HepG2 (cell line): Measurements from ENCODE around the gene BORCS5. TPM values are rescaled to one million over a fixed set of nuclear protein-coding genes. Genes with fewer than 3 reads are reported as not detected.
A peak's percentile ranks its signal among the peaks of the same experiment; 100 is the strongest.

Experiments used
- CEBPB ChIP-seq: IDR thresholded peaks from 2 replicates; pipeline ENCODE4 v1.6.1; 2011; ENCODE audit warnings: low read depth, low read length, improper control_type of control experiment, borderline replicate concordance
- CREB1 ChIP-seq, 2 experiments: fragments of 450-650 bp in 1 of 2; IDR thresholded peaks; 2 replicates each; pipeline ENCODE4 v1.6.1; 2016 to 2017; ENCODE audit warnings: control low read depth in 1 of 2, mild to moderate bottlenecking in 1 of 2, missing compliant biosample characterization in 1 of 2, missing genetic modification characterization in 1 of 2
- CREM ChIP-seq, 2 experiments: sonication (generic) in 1 of 2; formaldehyde crosslinking in 1 of 2; IDR thresholded peaks; 2 replicates each; pipeline versions ENCODE4 v1.4.0 to v1.6.1; 2016 to 2020; ENCODE audit warnings: antibody characterized with exemption in 1 of 2, mild to moderate bottlenecking in 1 of 2, missing genetic modification reagents in 1 of 2
- DMAP1 ChIP-seq: IDR thresholded peaks from 2 replicates; pipeline ENCODE4 v1.6.1; 2016
- DPF2 ChIP-seq: sonication (generic); formaldehyde crosslinking; IDR thresholded peaks from 2 replicates; pipeline ENCODE4 v1.4.0; 2020; ENCODE audit warnings: mild to moderate bottlenecking, low read depth, missing genetic modification reagents, borderline replicate concordance
- FOXA3 ChIP-seq: IDR thresholded peaks from 2 replicates; pipeline ENCODE4 v1.6.1; 2016; ENCODE audit warnings: missing genetic modification reagents, missing compliant biosample characterization
- FOXP1 ChIP-seq, 2 experiments: fragments of 450-650 bp in 1 of 2; IDR thresholded peaks; 2 replicates each; pipeline ENCODE4 v1.6.1; 2017 to 2018; ENCODE audit warnings: antibody characterized with exemption in 1 of 2
- IKZF4 ChIP-seq: sonication (generic); formaldehyde crosslinking; IDR thresholded peaks from 2 replicates; pipeline ENCODE4 v1.5.1; 2020; ENCODE audit warnings: borderline replicate concordance, mild to moderate bottlenecking, low read depth, missing genetic modification reagents; ENCODE audit errors: not compliant biosample characterization
- MAFF ChIP-seq: IDR thresholded peaks from 2 replicates; pipeline ENCODE4 v1.6.1; 2011; ENCODE audit warnings: low read depth, low read length, improper control_type of control experiment
- MED1 ChIP-seq: sonication (generic); formaldehyde crosslinking; IDR thresholded peaks from 2 replicates; pipeline ENCODE4 v1.4.0; 2020; ENCODE audit warnings: missing genetic modification reagents
- MEIS2 ChIP-seq: sonication (generic); formaldehyde crosslinking; IDR thresholded peaks from 2 replicates; pipeline ENCODE4 v1.9.0; 2021; ENCODE audit warnings: mild to moderate bottlenecking, missing genetic modification reagents
- RXRB ChIP-seq: IDR thresholded peaks from 2 replicates; pipeline ENCODE4 v1.6.1; 2016; ENCODE audit warnings: borderline replicate concordance, missing genetic modification reagents, missing compliant biosample characterization
- SOX6 ChIP-seq, 2 experiments: fragments of 450-650 bp in 1 of 2; sonication (generic) in 1 of 2; formaldehyde crosslinking in 1 of 2; IDR thresholded peaks; 2 replicates each; pipeline versions ENCODE4 v1.4.0 to v1.6.1; 2017 to 2020; ENCODE audit warnings: antibody characterized with exemption in 1 of 2, mild to moderate bottlenecking in 1 of 2, missing genetic modification reagents in 1 of 2
- polyA plus RNA-seq, 8 experiments: library from polyadenylated mRNA; depleted of rRNA in 3 of 8; stranded (reverse) in 7 of 8; unstranded in 1 of 8; fragments of >200 nt; fragmentation: Illumina TruSeq in 4 of 8; extraction: Trizol in 4 of 8; gene quantifications; 2 replicates each; pipeline versions ENCODE4 v1.2.1 to v1.2.3, GENCODE V29; 2011 to 2016; ENCODE audit warnings: low read depth in 4 of 8, missing spikeins in 1 of 8, mixed read lengths in 1 of 8; ENCODE audit not compliant: insufficient read depth in 1 of 8
- total RNA-seq, 5 experiments: library from RNA; depleted of rRNA; stranded (reverse); fragments of >200 nt; fragmentation: Illumina TruSeq; extraction: Trizol; gene quantifications; 2 replicates each; pipeline ENCODE4 v1.2.3, GENCODE V29; 2016; ENCODE audit warnings: low read depth in 1 of 5
- TF ChIP-seq, protein P1 (sequence below): sonication (generic); formaldehyde crosslinking; IDR thresholded peaks from 2 replicates; pipeline ENCODE4 v1.4.0; 2020; ENCODE audit warnings: missing genetic modification reagents
- TF ChIP-seq, protein P2 (sequence below): IDR thresholded peaks from 2 replicates; pipeline ENCODE4 v1.6.1; 2012; ENCODE audit warnings: low read depth, low read length, improper control_type of control experiment
- TF ChIP-seq, protein P3 (sequence below): sonication (generic); formaldehyde crosslinking; IDR thresholded peaks from 2 replicates; pipeline ENCODE4 v1.5.1; 2020; ENCODE audit warnings: mild to moderate bottlenecking, missing genetic modification reagents, moderate library complexity
- TF ChIP-seq, protein P4 (sequence below): IDR thresholded peaks from 2 replicates; pipeline ENCODE4 v1.4.0; 2020; ENCODE audit warnings: mild to moderate bottlenecking, missing genetic modification reagents

Gene BORCS5
- total and polyA plus RNA-seq, 2 of the 13 experiments (the other 11 are each of a cell fraction or from before 2014, with no cell fraction given) = 3.9 to 4.7 TPM

- TF ChIP-seq, protein P1, sequence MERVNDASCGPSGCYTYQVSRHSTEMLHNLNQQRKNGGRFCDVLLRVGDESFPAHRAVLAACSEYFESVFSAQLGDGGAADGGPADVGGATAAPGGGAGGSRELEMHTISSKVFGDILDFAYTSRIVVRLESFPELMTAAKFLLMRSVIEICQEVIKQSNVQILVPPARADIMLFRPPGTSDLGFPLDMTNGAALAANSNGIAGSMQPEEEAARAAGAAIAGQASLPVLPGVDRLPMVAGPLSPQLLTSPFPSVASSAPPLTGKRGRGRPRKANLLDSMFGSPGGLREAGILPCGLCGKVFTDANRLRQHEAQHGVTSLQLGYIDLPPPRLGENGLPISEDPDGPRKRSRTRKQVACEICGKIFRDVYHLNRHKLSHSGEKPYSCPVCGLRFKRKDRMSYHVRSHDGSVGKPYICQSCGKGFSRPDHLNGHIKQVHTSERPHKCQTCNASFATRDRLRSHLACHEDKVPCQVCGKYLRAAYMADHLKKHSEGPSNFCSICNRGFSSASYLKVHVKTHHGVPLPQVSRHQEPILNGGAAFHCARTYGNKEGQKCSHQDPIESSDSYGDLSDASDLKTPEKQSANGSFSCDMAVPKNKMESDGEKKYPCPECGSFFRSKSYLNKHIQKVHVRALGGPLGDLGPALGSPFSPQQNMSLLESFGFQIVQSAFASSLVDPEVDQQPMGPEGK (CRISPR knock-in tag) = peak; percentile 49; the same call in 1 of the 2 replicates
- peak; percentile 33; the same call in 1 of the 2 replicates for TF ChIP-seq CREM (IDR thresholded peaks at IDR 0.05)
- no peak for TF ChIP-seq CREM (CRISPR knock-in tag; IDR thresholded peaks at IDR 0.05)
- TF ChIP-seq, protein P2, sequence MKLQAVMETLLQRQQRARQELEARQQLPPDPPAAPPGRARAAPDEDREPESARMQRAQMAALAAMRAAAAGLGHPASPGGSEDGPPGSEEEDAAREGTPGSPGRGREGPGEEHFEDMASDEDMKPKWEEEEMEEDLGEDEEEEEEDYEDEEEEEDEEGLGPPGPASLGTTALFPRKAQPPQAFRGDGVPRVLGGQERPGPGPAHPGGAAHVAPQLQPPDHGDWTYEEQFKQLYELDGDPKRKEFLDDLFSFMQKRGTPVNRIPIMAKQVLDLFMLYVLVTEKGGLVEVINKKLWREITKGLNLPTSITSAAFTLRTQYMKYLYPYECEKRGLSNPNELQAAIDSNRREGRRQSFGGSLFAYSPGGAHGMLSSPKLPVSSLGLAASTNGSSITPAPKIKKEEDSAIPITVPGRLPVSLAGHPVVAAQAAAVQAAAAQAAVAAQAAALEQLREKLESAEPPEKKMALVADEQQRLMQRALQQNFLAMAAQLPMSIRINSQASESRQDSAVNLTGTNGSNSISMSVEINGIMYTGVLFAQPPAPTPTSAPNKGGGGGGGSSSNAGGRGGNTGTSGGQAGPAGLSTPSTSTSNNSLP = 0 out of 2 replicates have a peak, but pooled peaks have one; percentile 42
- TF ChIP-seq RXRB (CRISPR knock-in tag) = peak; percentile 11; the same call in 1 of the 2 replicates
- TF ChIP-seq CEBPB = peak; percentile 77
- TF ChIP-seq CREB1 (IDR thresholded peaks at IDR 0.05) = no peak
- TF ChIP-seq CREB1 (CRISPR knock-in tag; IDR thresholded peaks at IDR 0.05) = no peak
- TF ChIP-seq, protein P3, sequence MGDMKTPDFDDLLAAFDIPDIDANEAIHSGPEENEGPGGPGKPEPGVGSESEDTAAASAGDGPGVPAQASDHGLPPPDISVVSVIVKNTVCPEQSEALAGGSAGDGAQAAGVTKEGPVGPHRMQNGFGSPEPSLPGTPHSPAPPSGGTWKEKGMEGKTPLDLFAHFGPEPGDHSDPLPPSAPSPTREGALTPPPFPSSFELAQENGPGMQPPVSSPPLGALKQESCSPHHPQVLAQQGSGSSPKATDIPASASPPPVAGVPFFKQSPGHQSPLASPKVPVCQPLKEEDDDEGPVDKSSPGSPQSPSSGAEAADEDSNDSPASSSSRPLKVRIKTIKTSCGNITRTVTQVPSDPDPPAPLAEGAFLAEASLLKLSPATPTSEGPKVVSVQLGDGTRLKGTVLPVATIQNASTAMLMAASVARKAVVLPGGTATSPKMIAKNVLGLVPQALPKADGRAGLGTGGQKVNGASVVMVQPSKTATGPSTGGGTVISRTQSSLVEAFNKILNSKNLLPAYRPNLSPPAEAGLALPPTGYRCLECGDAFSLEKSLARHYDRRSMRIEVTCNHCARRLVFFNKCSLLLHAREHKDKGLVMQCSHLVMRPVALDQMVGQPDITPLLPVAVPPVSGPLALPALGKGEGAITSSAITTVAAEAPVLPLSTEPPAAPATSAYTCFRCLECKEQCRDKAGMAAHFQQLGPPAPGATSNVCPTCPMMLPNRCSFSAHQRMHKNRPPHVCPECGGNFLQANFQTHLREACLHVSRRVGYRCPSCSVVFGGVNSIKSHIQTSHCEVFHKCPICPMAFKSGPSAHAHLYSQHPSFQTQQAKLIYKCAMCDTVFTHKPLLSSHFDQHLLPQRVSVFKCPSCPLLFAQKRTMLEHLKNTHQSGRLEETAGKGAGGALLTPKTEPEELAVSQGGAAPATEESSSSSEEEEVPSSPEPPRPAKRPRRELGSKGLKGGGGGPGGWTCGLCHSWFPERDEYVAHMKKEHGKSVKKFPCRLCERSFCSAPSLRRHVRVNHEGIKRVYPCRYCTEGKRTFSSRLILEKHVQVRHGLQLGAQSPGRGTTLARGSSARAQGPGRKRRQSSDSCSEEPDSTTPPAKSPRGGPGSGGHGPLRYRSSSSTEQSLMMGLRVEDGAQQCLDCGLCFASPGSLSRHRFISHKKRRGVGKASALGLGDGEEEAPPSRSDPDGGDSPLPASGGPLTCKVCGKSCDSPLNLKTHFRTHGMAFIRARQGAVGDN (CRISPR knock-in tag) = peak; percentile 11; the same call in 1 of the 2 replicates
- no peak for TF ChIP-seq FOXP1 (IDR thresholded peaks at IDR 0.05)
- TF ChIP-seq FOXP1 (CRISPR knock-in tag; IDR thresholded peaks at IDR 0.05) = peak; percentile 31; the same call in 1 of the 2 replicates
- 0 out of 2 replicates have a peak, but pooled peaks have one; percentile 35 for TF ChIP-seq DMAP1
- peak; percentile 40; the same call in 1 of the 2 replicates for TF ChIP-seq MEIS2 (CRISPR knock-in tag)
- peak; percentile 53 for TF ChIP-seq FOXA3 (CRISPR knock-in tag)
- no peak for TF ChIP-seq SOX6 (IDR thresholded peaks at IDR 0.05)
- peak; percentile 51 for TF ChIP-seq SOX6 (CRISPR knock-in tag; IDR thresholded peaks at IDR 0.05)
- TF ChIP-seq MED1 (CRISPR knock-in tag) = peak; percentile 38; the same call in 1 of the 2 replicates
- TF ChIP-seq, protein P4, sequence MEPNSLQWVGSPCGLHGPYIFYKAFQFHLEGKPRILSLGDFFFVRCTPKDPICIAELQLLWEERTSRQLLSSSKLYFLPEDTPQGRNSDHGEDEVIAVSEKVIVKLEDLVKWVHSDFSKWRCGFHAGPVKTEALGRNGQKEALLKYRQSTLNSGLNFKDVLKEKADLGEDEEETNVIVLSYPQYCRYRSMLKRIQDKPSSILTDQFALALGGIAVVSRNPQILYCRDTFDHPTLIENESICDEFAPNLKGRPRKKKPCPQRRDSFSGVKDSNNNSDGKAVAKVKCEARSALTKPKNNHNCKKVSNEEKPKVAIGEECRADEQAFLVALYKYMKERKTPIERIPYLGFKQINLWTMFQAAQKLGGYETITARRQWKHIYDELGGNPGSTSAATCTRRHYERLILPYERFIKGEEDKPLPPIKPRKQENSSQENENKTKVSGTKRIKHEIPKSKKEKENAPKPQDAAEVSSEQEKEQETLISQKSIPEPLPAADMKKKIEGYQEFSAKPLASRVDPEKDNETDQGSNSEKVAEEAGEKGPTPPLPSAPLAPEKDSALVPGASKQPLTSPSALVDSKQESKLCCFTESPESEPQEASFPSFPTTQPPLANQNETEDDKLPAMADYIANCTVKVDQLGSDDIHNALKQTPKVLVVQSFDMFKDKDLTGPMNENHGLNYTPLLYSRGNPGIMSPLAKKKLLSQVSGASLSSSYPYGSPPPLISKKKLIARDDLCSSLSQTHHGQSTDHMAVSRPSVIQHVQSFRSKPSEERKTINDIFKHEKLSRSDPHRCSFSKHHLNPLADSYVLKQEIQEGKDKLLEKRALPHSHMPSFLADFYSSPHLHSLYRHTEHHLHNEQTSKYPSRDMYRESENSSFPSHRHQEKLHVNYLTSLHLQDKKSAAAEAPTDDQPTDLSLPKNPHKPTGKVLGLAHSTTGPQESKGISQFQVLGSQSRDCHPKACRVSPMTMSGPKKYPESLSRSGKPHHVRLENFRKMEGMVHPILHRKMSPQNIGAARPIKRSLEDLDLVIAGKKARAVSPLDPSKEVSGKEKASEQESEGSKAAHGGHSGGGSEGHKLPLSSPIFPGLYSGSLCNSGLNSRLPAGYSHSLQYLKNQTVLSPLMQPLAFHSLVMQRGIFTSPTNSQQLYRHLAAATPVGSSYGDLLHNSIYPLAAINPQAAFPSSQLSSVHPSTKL (CRISPR knock-in tag) = peak; percentile 70
- no peak for TF ChIP-seq IKZF4 (CRISPR knock-in tag)
- 0 out of 2 replicates have a peak, but pooled peaks have one; percentile 27 for TF ChIP-seq DPF2 (CRISPR knock-in tag)
- TF ChIP-seq MAFF = peak; percentile 27; the same call in 1 of the 2 replicates
These were observed 49.0 kb downstream of the BORCS5 start (continued) for GRCh38 chr12:12405882-12406281.
